Anterior cingulate cortex (tissue), 58 donors: ENCODE measurements around the gene GRIK3.
A peak's percentile ranks its signal among the peaks of the same experiment; 100 is the strongest.

Source experiments
- DNase-seq, 58 donors: peaks; one replicate each; lab custom pipeline; 2025; lab: John Stamatoyannopoulos, UW

Gene GRIK3

DNA sequence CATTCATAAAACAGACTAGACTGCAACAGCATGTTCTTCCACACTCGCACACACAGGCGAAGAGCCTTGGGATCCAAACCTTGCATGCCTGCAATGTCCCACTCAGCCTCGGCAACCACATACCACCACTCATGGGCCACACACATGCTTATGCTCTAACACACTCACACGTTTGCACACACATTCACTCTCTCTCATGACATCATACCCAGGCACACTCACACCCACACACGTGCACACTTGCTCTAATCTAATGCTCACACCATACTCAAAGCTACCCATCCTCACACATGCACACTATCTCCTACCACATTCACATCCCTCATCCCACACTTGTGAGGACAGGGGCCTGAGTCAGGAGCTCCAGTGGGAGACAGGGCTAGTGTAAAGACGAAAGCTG lies 50.3 kb downstream of the GRIK3 start:
- no peak for DNase-seq

DNA sequence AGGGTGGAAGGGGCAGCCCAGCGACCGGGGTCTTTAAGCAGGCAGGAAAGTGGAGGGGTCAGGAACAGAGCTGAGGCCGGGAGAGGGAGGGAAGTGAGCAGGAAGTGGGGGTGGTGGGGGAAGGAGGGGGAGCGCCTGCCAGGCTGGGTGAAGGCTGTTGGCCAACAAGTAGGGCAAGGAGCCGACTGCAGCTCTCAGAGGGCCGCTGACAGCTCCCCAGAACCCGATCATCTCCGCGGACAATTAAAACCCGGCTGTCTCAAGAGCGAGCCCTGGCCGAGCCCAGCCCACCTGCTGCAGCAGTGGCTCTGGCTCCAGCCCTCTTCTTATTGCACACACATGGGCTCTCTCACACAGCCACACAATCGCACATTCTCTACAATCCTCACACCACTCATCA lies 51.6 kb downstream of the GRIK3 start:
- DNase-seq, result peak in 7 of 58 donors; percentile 8 to 28 (median 20)

DNA sequence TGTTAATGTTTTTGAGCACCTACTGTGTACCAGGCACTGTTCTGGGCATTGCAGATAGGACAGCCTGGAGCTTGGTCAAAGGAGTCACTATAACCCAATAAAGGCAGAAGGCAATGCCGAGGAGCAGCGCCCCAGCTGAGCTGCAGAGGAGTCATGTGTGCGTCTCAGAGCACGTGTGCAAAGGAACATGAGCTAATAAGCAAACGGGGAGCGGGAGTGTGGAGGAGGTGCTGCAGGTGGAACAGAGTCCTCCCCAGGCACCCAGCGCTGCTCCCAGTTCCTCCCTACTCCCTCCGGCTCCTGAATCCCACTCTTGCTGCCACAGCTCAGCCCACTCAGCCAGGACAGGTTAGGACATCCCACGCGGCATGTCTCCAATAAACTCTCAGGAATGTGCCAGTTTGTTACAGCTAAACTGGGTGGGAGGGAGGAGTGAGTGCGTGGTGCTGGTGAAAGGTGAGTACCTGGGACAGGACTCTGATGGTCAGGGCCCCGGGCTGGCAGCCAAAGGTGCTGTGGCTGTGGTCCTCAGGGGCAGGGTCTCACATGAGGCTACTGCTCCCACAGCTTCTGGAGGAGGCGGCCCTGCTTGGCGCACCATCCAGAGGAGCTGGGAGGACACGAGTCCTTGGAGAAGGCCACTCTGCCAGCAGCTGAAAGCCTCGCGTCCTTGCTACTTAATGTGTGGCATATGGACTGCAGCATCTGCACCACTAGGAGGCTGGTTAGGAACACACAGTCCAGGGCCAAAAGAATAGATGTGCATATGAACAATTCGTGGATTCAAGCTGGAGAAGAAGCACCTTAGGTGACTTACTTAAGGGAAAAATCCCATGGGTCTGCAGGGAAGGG lies 52.3 kb downstream of the GRIK3 start:
- peak in 4 of 58 donors; percentile 15 to 26 (median 23) for DNase-seq

GRCh38 chr1:36981126-36981525 lies 53.2 kb downstream of the GRIK3 start:
- DNase-seq, result no peak

DNA sequence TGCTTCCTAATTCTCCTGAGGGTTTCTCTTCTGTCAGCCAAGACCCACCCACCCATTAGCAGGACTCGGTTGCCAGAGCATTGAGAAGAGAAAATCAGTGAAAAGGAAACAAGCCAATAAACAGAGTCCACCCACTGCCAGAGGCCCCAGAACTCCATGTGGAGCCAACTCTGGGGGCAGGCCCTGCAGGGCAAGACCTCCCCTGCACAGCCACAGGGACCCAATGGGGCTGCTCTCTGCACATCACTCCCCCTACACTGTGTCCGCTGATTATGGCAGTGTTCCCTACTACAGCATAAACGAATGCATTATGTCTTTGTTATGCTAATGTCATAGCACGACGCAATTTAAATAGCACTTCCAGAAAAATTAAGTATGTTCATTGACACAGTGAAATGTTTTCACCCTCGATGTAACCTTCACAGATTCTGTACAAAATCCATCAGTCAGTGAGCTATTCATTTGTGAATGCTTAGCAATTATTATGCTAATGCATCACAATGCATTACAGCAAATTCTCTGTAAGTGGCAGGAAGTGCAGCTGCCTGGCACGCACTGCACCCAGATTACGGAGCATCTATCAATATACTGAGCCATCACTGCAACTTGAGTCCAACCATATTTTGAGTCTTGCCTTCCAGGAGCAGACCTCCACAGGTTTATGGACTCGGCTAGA lies 56.4 kb downstream of the GRIK3 start:
- DNase-seq, result no peak

DNA sequence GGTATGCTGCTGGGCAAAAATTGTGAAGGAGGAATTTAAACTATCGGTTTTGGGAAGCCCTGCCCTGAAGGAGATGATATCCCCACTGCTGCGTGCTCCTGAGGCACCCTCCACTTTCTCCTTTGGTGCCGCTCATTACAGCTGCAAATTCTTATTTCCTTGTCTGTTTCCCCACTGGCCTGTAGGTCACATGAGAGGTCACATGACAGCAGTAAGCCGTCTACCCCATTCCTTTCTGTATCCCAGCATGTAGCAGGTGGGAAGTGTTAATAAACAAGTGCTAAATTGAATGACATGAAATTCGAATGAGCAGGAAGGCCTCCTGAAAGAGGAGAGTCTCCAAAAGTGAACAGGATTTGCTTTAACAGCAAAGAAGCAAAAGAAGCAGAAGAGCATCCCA lies 58.7 kb downstream of the GRIK3 start:
- DNase-seq, result no peak

- peak in 3 of 58 donors; percentile 15 to 39 (median 35) for DNase-seq
These were observed 61.3 kb downstream of the GRIK3 start for GRCh38 chr1:36973056-36973455.

- DNase-seq, result peak in 1 of 58 donors; percentile 10
These were observed 62.3 kb downstream of the GRIK3 start for GRCh38 chr1:36971852-36972618.

GRCh38 chr1:36968730-36969129 lies 65.6 kb downstream of the GRIK3 start:
- DNase-seq, result peak in 1 of 58 donors; percentile 12

DNA sequence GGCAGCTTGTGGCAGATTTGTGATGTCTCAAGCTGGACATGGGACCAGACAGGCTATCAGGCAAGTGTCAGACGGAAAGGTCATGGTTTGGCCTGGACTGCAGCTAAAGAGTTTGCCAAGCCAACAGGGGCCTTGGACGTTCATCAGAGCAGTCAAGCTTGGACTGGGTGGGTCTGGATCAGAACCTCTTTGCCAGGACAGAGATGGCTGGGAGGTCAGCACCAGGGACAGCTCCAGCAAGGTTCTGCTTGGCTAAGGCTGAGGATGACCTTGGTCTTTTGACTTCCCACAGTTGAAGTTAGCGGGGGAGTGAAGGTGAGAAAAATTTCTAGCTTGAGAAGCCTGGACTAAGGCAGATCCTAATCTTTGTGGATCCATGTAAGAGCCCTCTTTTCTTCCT lies 68.1 kb downstream of the GRIK3 start:
- DNase-seq, result no peak

DNA sequence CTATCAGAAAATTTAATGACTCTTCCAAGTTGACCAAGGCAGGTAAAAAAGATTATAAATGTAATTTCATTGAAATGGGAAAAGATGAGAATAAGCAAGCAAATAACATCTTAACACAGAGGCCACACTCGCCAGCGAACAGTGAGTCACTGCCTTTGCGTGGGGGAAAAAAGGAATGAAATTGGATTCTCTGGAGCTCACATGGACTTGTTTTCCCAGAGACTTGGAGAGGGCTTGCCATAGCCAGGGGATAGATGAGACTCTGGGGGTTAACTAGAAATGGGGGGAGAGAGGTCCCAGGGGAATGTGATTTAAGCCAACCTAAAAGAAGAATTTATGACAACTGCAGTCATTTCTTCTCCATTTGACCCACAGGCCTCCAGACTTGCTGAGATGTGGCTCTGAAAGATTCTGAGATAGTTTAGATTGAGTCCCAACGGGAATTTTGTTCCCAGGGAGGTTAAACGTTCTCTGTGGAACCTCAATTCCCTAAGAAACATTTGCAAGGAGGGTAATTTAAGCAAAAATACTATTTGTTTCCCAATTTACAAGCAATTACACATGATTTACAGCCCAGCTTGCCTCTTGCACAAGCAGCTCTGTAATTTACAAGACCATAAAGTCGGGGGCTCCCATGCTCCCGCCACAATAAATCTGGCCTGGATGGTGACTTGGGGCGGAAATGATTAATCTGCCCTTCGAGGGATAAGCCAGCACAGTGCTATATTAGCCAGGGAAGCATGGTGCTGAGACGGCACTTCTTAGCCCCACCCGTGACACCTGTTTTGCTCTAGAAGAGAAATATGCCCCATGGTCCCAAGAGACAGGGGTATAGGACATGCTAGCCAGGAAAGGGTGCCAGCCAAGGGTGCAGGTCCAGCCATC lies 68.8 kb downstream of the GRIK3 start:
- no peak for DNase-seq

DNA sequence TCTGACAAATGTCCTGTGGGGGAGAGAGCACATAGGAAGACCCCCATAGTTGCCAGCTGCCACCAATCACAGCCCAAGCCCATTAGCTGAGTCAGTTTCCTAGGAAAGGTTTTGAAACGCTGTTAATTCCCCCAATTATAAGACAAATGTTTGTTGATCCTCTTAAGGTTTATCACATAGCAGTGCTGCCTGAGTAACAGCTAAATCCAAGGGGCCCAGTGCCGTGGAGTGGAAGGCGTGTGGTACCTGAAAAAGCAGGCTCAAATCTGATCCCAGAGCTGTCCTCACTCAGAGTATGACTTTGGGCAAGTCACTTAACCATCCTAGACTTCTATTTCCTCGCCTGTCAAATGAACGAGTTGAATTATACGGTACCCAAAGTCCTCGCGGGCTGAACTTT lies 69.5 kb downstream of the GRIK3 start:
- DNase-seq, result no peak

- DNase-seq, result peak in 4 of 58 donors; percentile 7 to 27 (median 18)
These were observed 71.3 kb downstream of the GRIK3 start for GRCh38 chr1:36963006-36963405.

DNA sequence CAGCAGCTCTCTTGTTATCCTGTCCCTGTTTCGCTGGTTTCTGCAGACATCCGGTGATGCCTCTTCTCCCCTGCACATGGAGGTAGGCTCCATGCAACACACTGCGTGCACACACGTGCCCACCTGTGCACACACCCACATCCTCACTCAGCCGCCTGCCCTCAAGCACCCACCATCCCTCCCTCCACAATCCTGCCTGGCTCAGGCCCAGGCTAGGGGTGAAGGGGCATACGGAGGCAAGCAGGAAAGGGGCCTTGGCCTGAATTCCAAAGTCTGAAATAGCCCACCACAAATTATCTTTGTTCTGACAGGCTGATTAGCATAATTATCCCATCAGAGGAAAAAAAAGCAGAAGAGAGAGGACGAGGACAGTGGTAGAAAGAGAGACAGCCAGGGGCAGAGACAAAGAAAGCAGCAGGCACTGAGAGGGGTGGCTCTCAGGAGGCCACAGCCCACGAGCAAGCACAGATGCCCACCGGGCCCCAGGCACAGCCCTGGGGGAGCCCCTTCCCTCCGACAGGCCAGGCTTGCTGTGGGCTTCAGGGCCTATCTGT lies 73.2 kb downstream of the GRIK3 start:
- peak in 1 of 58 donors; percentile 5 for DNase-seq

GRCh38 chr1:36956570-36956969 lies 77.7 kb downstream of the GRIK3 start:
- DNase-seq, result no peak

- no peak for DNase-seq
These were observed 79.3 kb downstream of the GRIK3 start for GRCh38 chr1:36955016-36955415.

GRCh38 chr1:36953061-36953460 lies 81.3 kb downstream of the GRIK3 start:
- DNase-seq, result no peak

GRCh38 chr1:36951761-36952160 lies 82.6 kb downstream of the GRIK3 start:
- no peak for DNase-seq

- DNase-seq, result no peak
These were observed 83.0 kb downstream of the GRIK3 start for GRCh38 chr1:36951292-36951750.
